GM18511 (cell line): ENCODE measurements around the gene RASGRP2.

ENCODE experiments used
- ATAC-seq: cut with Tn5 transposase; IDR thresholded peaks from one replicate; pipeline ENCODE4 v1.9.1; 2021; ENCODE audit warnings: mild to moderate bottlenecking, moderate library complexity; ENCODE audit not compliant: unreplicated experiment

The RASGRP2 gene

GRCh38 chr11:64720640-64721358 lies 23.1 kb downstream of the RASGRP2 start:
- no peak for ATAC-seq

GRCh38 chr11:64720167-64720566 lies 23.8 kb downstream of the RASGRP2 start:
- no peak for ATAC-seq

- ATAC-seq: no peak
Measured at GRCh38 chr11:64719406-64719805, 24.5 kb downstream of the RASGRP2 start.

GRCh38 chr11:64718780-64719124 lies 25.2 kb downstream of the RASGRP2 start:
- no peak for ATAC-seq

- no peak for ATAC-seq
Measured at GRCh38 chr11:64718084-64718779, 25.7 kb downstream of the RASGRP2 start.

GRCh38 chr11:64717268-64717578 lies 26.7 kb downstream of the RASGRP2 start:
- no peak for ATAC-seq

- ATAC-seq: no peak
Measured at GRCh38 chr11:64716473-64717267, 27.3 kb downstream of the RASGRP2 start.

- ATAC-seq: no peak
Measured at GRCh38 chr11:64715756-64716472, 28.0 kb downstream of the RASGRP2 start.

- no peak for ATAC-seq
Measured at GRCh38 chr11:64715110-64715509, 28.8 kb downstream of the RASGRP2 start.

GRCh38 chr11:64714666-64715065 lies 29.3 kb downstream of the RASGRP2 start:
- no peak for ATAC-seq

- no peak for ATAC-seq
Measured at GRCh38 chr11:64713781-64714363, 30.1 kb downstream of the RASGRP2 start.

GRCh38 chr11:64713016-64713707 lies 30.8 kb downstream of the RASGRP2 start:
- no peak for ATAC-seq

- ATAC-seq: no peak
Measured at GRCh38 chr11:64712430-64713015, 31.4 kb downstream of the RASGRP2 start.

- ATAC-seq: no peak
Measured at GRCh38 chr11:64711956-64712362, 32.0 kb downstream of the RASGRP2 start.

- ATAC-seq: no peak
Measured at GRCh38 chr11:64711138-64711955, 32.6 kb downstream of the RASGRP2 start.

GRCh38 chr11:64710418-64711137 lies 33.4 kb downstream of the RASGRP2 start:
- no peak for ATAC-seq

- no peak for ATAC-seq
Measured at GRCh38 chr11:64705501-64705900, 38.4 kb downstream of the RASGRP2 start.

GRCh38 chr11:64703048-64703447 lies 40.9 kb downstream of the RASGRP2 start:
- ATAC-seq: no peak
